NOMO-1 treated with dmso at 0.1 percent for 144 hours (cell line): ENCODE measurements around the gene KSR1.

Experiments
- DNase-seq: peaks from one replicate; lab custom pipeline; 2025; ENCODE audit not compliant: unreplicated experiment; lab: John Stamatoyannopoulos, UW

KSR1 gene

DNA sequence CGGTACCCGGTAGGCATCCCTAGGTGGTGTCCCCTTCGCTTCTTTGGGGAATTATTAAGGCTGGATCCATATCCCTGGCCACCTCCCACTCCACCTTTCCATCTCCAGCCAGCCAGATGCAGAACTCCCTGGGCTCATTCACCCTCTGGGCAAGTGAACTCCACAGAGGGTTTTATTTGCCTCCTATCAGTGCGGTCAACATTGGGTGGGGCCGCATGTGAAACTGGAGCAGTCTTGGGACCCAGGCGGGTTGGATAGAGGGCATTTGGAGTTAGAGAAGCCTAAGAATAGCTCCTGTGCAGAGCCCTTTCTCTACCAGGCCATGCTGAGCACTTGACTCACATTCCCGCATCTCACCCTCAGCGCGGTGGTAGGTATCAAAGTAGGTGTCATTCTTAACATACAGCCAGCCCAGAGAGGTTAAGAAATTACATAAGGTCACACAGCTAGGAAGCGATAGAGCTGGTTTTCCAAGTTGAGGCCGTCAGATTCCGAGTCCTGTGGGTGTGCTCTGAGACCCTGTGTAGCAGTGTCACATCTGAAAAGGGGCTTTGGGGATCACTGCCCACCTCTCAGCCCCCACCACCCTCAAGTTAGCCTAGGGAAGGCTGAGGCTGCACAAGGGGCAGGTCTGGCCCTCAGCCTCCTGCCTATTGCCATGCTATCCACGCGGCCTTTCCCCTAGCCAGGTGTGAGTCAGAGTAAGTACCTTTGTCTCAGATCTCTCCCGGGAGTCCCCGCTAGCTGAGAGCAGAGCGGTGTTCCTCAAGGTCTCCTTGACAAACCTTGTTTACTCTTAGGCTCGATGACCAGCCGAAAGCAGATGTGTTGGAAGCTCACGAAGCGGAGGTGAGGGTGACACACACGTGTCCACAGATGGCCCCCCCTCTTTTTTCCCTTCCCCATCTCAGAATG is 147.9 kb downstream of the KSR1 start:
- no peak for DNase-seq

DNA sequence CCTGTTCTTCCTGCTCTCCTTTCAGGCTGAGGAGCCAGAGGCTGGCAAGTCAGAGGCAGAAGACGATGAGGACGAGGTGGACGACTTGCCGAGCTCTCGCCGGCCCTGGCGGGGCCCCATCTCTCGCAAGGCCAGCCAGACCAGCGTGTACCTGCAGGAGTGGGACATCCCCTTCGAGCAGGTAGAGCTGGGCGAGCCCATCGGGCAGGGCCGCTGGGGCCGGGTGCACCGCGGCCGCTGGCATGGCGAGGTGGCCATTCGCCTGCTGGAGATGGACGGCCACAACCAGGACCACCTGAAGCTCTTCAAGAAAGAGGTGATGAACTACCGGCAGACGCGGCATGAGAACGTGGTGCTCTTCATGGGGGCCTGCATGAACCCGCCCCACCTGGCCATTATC is 149.2 kb downstream of the KSR1 start:
- DNase-seq: no peak

DNA sequence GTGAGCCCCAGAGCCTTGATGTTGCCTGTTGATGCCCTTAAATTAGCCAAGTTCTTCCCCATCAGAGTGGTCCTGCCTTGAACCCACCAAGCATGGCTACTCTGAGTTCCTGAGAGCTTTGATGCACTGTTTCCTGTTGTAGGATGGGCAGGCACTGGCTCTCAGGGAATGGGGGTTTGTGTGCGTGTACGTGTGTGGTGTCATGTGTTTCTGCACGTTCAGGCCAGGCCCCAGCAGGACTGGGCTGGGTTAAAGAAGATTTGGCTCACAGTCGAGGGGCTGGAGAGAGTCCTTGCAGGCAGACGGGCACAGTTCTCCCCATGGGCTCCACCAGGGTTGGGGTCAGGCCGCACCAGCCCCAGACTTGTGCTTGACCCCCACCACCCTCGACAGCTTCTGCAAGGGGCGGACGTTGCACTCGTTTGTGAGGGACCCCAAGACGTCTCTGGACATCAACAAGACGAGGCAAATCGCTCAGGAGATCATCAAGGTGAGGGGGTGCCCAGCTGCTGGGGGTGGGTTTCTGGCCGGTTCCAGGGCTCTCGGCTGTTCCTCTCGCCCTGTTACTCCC is 151.4 kb downstream of the KSR1 start:
- DNase-seq: no peak

DNA sequence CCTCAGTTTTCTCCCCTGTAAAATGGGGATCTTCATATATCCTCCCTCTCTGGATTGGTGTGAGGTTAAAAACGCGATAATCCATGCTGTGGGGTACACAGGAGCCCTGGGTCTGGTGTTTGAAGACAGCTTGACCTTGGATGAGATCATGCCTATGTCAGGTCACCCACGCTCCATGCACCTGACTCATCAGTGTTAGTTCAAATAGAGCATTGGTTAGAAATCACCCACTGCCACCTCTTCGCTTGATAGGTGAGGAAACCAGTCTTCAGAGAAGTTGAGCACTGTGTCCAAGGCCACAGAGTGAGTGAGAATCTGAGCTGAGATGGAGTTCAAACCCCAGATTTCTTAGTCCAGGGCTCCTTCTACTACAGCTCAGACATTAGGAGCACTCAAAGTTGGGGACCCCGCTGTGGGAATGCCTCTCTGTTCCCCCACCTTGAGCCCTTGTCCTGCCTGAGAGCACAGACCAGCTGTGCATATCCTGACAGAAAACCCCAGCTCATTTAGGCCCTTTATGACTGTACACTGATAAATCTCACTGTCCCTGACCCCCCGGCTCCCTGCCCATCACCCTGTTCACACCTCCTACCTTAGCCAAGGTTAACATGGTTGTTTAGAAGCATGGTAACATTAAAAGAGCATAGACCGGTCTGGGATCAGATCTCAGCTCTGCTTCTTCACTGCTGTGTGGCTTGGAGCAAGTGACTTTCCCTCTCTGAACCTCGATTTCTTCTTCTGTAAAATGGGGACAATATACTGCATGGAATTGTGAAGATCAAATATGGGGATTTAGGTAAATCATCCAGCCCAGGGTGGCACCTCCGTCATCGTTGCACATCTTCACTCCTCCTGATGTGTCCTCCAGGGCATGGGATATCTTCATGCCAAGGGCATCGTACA is 152.3 kb downstream of the KSR1 start:
- no peak for DNase-seq

DNA sequence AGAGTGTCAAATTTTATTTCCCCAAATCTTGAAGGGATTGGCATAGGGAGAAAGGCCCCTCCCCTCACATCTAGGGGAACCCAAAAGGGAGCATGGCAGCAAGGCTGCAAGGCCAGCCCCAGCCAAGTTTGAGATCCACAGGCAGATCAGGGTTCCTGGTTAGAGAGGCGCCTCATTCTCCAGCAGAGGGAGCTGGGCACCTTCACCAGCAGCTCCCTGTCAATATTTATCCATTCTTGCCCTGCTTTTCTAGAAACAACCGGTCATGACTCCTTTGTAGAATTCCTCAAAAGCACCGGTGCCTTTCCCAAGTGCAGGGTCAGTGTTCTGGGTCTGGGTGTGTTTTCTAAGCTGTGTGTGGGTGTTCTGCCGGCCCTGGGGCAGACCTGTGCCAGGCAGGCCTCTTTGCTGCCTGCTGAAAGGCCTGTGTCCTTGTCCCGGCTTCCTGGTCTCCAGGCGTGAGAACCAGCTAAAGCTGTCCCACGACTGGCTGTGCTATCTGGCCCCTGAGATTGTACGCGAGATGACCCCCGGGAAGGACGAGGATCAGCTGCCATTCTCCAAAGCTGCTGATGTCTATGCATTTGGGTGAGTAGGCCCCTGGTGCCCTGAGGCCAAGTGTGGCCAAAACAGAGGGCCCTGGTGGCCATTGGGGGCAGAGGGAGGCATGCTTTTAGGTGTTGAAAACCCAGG is 153.5 kb downstream of the KSR1 start:
- peak; percentile 2 for DNase-seq

DNA sequence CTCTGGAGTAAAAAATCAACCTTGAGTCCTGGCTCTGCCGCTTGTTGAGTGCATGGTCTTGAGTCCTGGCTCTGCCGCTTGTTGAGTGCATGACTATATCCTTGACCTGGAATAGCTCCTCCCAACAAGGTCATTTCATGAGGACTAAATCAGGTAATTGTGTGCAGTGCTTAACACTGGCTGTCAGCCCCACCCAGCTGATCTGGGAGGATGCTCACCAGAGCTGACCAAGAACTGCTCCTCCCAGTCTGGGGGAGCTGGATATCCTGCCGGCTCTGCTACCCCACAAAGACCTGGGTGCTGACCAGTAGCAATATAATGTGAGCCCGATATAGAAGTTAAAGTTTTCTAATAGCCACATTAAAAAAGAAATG is 154.0 kb downstream of the KSR1 start:
- no peak for DNase-seq

DNA sequence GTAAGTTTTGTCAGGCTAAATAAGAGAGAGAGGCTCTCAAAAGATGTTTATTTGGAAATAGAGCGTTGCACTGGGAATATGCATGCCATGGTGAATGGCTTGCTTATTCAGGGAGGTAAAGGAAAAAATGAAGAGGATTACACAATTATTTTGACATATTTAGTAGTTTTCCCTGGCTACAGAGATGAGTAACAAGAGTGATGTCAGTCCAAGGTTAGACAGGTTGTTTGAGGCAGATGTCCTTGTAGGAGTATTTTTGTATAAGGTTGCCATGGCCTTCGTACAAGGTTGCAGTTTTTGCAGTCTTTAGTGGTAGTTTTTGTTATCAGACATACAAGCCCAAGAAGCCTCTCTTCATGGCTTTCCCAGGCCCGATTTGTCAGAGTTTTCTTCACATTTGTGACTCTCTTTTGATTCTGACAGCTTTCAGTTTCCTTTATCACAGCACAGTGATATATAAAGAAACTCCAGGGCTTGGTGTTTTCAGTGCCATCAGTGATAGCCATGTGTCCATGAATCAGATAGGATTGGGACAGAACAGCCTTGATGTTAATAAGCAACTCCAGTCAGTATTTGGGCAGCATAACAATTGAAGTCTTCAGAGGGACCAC is 156.0 kb downstream of the KSR1 start:
- DNase-seq: no peak

DNA sequence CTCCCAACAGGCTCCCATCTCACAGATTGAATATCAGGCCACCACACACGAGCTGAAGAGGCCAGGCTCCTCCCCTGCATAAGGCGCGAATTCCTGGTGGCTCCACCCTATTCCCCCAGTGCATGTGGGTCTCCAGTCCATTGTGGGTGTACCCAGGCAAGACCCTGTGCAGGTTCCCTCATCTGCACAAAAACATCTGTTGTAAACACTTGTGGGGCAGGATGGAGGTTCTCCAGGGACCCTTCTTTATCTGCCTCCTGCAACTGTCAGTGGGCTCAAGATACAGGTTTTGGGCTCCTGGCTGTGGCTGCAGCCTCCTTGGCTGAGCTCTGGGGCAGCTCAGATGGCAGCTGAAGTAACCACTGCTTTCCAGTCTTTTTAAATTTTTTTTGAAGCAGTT is 157.2 kb downstream of the KSR1 start:
- DNase-seq: no peak

DNA sequence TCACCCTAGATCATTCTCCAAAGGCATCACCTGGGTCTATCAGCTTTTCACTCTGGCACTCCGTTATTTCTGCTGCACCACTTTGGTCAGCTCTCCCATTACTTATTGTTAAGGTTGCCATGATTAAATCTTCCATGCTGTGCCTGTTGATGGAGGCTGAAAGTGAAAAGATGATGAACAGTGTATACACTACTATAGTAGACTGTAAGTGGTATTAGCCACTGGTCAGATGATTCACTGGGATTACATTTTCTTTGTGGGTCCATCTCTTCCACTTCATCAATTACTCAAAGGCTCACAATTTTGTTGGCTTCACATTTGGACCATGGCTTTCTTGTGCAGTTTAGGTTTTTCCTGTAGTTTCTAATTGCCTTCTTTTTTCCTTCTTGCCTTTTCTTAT is 158.9 kb downstream of the KSR1 start:
- no peak for DNase-seq

DNA sequence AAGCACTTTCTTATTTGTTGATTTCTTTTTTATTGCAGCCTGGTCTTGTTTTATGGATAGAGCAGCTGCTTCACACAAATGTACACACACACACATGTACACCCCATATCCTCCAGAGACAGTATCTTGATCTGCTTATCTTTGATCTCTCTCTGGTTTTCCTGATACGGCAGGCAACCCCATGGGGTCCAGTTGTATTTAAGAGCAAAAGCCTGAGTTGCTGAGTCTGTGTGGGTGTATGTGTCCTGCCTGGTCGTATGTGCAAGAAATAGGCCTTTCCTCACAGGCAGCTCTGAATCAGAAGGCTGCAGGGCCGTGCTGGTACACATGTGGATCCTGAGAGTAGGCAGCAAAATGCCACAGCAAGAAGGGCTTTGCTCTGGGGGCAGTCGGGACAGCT is 160.2 kb downstream of the KSR1 start:
- no peak for DNase-seq

DNA sequence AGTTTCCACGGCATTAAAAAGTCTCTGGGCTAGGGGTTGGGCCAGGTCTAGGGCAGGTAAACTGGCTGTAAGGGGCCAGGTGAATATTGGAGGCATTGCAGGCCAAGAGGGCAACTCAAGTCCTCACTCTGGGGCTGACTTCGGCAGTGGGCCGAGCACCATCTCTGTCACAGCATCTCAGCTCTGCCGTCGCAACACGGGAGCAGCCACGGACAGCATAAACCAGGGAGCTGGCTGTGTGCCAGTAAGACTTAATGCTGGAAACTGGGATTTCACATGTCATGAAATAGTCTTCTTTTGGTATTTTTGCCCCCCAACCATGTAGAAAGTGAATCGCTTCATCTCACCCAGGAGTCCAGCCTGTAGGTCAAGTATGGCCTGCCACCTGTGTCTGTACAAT is 162.2 kb downstream of the KSR1 start:
- no peak for DNase-seq

DNA sequence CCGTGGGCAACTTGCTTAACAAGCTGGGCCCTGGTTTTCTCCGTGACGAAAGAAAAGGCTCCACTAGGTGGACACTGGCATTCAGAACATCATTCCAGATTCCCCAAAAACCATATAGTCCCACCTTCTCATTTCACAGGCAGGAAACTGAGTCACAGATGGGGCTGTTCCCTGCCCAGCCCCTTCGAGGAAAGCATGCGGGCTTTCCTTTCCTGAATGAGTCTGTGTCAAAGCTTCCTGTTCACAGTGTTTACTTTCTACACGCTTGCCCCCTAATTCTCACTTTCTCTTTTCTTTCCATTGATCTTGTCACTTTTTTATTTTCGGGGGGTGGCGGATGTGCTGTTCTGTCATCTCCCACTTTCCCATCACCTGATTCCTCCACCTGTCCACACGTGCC is 164.5 kb downstream of the KSR1 start:
- no peak for DNase-seq

DNA sequence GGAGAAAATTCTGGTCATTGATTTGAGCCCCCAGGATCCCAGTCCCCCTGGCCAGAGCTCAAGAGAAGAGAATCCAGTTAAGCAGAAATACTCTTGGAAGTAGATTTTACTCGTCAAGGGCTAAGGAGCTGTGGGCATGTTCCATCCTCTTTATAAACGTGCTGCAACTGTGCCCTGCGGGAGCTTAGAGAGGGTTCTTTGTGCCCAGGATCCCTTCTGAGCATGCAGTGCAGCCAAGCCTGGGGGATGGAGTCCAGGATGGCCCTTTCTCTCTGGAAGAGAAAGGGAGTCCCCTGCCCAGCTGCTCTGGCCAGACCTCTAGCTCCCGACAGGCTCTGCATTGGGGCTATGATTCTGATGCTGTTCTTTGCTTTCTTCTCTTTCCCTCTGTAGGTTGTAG is 165.3 kb downstream of the KSR1 start:
- DNase-seq: no peak

DNA sequence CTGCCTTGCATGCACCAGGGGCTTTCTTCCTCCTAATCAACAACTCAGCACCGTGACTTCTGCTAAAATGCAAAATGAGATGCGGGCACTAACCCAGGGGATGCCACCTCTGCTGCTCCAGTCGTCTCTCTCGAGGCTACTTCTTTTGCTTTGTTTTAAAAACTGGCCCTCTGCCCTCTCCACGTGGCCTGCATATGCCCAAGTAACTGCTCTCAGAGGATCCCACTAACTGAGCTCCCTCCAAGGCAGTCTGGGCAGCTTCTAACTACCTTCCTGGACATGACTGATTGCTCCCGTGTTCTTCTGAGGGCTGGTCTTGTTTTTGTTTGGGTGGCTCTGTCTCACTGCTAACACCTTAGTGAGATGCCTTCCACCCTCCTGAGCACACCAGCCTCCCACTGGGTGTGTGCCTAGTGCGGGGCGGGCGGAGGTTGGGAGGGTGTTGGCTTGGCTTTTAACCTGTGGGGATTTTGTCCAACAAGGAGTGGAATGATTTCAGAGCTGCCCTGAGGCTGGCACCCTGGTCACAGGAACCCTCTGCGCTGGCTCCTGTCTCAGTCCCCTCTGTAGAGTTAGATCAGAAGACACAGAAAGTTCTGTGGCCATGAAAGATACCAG is 165.8 kb downstream of the KSR1 start:
- no peak for DNase-seq

DNA sequence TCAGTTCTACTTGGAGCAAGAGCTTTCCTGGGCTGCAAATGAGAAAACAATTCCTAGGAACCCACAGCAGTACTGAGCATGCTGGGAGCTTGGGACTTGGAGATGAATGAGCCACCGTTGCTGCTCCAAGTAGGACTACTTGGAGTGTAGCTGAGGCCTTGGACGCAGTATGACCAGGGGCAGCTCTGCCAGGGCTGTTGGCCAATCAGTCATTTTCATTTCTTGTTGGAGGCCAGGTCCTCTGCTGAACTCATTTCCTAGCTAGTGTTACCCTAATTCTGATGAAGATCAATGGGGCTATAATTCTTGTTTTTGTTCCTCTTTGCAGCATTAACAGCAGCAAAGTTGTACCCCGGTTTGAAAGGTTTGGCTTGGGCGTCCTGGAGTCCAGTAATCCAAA is 166.7 kb downstream of the KSR1 start:
- no peak for DNase-seq

DNA sequence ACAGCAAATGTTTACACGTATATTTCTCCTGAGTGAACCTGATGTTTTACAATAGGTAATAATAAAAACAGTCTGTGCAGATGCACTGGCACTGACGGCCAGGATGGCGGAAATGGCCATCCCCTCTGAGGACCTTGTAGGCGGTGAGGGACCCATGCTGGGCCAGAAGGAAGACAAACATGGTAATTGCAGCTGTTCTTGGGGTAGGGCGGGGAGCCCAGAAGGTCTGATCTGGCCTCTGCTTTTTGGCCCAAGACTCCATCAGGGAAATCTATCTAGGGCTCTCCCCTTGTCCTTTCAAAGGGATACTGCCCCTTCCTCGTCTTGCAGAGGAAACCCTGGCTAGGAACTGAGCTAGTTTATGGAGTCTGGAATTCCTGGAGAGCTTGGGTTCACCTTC is 167.4 kb downstream of the KSR1 start:
- DNase-seq: no peak

DNA sequence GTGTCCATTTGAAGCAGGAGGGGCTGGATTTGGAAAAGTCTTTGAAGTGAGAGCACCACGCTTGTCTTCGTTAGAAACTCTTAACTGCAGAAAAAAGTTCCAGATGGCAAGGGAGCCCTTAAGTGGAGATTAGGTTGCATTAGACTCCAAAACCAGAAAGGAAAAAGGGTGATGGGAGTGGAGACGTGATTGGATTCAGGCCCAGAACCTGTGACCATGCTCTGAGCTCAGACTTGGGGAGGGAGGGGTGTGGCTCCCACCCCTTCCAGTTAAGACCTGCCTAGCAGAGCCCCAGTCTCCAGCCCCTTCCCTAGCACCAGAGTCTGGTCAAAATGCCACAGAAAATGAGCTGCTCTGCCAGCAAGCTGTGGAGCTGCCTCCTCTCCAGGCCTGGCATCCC is 168.3 kb downstream of the KSR1 start:
- no peak for DNase-seq

DNA sequence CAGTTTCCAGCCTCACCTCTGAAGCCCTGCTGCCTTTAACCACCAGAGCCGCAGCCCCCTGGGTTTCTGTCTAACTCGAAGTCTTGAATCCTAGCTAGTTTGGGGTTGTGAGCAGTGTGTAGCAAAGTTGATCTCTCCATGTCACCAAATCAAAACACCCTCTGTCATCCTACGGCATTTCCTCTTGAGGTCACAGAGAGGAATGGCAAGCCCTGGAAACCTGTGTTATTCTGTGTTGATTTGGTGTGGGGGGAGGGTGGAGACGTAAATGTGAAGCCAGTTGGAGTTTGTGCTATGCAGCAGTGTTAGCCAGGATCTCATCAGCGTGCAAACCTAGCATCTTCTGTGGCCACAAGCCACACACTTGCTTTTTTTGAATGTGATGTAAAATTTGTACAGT is 169.6 kb downstream of the KSR1 start:
- no peak for DNase-seq

DNA sequence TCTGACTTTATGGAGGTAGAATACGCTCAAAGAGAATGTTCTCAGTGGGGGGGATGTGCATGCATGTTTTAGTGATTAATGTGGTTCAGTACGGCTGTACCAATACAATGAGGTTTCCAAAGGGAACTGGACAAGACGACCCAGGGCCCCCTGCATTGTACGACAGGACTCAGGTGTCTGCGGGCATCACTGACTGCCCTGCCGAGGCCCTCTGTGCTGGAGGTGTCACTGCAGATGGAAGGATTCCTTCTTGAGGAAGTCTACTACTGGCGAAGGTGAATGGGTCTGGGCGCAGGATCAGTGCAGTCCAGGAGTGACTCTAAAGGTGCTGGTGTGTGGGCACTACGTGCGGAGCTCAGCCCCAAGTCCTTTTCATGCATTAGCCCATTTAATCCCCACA is 171.3 kb downstream of the KSR1 start:
- DNase-seq: no peak

DNA sequence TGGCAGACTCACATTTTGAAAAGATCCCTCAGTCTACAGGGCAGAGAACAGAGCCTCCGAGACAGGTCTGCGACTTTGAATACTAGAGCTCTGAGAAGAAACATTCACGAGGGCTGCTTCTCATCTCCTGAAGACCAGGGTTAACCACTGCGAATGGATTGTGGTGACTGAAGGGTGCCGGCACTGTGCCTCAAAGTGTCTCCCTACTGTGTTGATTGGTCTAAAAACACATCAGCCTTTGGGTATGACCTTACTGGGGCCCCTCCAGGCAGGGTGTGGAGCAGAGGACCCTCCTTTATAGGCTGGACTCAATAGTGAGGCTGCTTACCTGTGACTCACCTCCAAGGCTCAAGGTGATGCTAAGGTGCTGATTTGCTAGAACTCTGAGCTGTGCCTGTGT is 172.1 kb downstream of the KSR1 start:
- DNase-seq: no peak
